CD4-positive, alpha-beta T cell treated with Interleukin-4 for 1 hour (primary cell): ENCODE measurements around the gene RYR3.
"Not testable (repeated sequence)": the region's sequence is repeated elsewhere in the genome, so short reads cannot be mapped to it uniquely, and the experiment has no call there.

Experiments
- DNase-seq, 2 donors: peaks; one replicate each; pipeline ENCODE4 v3.0.0-alpha.2; 2020 to 2022

RYR3 gene

DNA sequence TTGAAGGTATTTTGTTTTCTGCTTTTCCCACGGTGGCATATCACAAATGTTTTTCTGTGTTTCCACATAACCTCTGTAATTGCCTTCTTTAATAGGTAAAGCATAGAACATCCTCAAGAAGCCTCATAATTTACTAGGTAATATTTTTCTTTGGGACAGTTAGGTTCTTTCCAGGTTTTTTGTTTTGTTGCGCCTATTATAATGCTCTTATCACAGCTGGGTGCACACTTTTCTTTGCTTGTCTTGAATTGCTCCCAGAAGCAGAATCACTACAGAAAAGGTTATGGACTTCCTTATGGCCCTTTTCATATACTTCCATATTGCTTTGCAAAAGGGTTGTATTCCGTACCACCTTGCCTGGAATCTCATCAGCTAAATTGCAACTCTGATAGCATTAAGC lies 213.5 kb downstream of the RYR3 start:
- no peak for DNase-seq

DNA sequence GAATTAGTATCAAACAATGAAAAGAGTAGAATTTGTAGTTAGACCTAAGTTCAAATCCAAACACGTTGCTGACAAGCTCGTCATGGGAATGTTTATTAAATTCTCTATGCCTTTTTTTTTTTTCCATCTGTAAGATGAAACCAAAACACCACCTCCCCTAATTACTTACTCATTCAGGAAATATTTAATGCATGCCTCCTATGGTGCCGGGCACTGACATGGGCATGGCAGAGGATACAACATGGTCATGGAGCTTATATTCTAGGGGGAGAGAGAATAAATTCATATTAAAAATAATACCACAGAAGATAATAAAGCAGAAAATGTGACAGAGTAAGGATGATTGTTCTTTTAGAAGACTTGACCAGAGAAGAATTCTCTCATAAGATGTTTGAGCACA lies 215.8 kb downstream of the RYR3 start:
- DNase-seq: no peak

DNA sequence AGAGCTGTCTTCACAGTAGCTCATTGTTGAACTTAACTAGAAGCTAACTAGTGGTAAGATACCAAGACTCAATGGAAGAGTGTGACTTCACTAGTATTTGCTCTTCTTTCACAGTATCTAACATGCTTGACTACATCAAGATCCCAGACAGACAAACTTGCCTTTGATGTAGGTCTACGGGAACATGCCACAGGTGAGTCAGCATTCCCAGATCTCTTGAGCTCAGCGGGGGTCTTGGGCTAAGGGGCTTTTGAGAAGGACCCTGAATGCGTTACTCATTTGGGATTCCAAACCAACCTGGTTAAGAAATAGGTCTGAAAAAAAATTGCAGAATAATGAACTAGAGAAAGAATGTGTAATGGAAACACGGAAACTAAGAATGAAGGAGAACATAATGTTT lies 222.4 kb downstream of the RYR3 start:
- DNase-seq: no peak

DNA sequence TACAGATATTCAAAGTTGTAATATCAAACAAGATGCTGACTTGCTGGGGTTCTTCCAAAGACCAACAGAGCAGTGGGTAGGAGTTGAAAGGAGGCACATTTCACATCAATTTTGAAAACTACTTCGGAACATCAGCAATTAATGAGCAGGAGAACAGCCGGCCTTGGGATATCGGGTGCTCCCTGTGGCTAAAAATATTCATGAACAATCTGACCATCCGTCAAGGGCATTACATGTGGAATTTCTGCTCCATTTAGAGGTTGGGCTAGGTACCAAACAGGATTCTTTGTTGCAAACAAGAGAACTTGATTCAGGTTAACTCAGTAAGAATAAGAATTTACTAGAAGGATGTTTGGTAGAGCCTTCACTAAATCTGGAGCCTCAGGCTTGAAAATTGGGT lies 223.9 kb downstream of the RYR3 start:
- DNase-seq: no peak

DNA sequence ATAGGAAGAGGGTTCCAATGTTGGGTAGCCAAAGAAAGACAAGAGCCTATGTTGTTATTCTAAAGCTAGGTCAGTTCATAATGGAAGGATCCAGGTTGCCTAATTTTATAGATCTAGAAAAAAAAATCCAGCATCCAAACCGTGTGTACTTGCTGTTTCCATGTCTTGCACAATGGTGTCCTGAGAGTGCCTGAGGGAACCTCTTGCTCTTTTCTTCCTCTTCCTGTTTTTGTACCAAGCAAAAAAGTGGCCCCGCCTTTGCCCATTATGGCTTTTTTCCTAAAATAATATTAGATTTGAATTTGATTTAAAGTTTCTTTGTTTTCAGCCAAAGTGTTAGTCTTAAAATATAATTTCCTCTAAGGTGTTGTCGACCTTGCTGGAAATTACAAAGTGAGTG lies 224.4 kb downstream of the RYR3 start:
- DNase-seq: no peak

DNA sequence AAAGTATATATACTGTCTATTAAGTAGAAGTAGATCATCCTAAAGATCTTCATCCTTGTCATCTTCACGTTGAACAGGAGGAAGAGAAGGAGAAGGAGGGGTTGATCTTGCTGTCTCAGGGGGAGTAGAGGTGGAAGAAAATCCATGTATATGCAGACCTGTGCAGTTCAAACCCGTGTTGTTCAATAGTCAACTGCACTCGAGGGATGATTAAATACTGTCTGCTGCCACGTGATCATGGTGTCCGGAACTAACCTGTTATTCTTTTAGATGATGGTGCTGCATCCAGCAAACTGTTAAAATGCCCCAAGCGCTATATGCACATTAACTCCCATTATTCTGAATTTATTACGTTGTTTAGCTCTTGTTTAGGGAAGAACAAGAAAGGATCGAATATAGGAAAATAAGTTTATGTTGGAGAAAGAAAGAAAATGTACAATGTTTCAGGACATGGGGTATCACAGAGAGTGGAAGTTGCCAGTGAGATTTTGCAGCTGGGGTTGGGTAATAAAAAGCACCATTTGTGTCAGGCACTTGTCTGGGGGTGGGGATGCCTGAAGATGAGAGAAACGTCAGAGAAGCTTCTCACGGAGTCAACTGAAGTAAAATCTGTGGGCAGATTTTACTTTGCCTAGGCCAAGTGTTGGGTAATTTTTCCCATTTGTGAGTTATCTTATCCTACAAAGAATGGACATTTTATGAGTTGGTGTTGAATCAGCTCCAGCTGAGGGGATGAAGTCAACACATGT lies 229.2 kb downstream of the RYR3 start:
- DNase-seq: no peak

DNA sequence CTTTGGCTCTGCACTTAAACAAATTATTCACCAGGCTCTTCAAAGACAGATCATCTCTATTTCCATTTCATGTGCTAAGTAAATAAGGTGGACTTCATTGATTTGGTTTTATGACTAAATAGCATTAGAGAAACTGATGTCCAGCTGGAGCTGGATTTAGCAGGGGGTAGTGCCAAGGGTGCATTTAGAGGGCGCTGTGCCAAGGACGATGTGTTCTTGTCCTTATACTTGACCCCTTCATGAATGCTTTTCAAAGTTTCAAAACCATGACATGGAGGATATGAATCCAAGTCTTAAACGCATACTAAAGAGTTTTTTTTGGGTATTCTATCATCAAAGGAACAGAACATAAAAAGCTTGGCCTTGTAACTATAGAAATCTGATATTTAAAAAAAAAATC lies 233.2 kb downstream of the RYR3 start:
- no peak for DNase-seq

DNA sequence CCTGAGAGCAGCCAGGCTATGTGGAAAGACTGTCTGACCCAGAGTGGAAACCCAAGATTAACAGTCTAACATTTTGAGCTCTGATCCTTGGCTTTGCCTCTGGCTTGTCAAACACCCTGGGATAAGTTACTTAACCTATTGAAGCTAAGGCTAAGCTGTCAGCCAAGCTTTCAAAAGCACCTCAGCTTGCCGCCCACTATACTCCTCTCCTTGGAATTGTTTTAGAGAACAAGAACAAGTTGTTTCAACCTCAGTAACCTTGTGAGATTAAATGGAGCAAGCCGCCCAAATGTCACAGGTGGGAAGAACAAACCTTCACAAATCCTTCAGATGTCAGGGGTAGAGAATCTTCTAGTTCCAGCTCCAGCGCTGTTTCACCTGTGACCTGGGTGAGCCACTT lies 235.1 kb downstream of the RYR3 start:
- no peak for DNase-seq

DNA sequence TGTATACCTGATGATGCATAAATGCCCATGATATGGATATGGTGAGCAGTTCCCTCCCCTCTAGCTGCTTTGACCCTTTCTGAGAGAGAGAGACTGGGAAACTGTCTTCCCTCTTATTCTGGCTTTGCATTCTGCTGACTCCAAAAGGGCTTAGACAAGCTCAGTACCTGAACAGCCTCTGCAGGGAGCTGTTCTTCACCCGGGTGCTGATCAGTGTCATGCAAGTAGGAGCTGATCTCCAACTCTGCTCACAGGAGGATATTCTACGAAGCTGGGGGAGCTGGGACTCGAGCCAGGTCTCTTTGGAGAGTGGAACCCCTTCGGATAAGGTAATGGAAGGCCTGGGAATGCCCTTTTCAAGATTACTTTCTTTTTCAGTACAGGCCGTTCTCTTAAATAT lies 237.1 kb downstream of the RYR3 start:
- no peak for DNase-seq

DNA sequence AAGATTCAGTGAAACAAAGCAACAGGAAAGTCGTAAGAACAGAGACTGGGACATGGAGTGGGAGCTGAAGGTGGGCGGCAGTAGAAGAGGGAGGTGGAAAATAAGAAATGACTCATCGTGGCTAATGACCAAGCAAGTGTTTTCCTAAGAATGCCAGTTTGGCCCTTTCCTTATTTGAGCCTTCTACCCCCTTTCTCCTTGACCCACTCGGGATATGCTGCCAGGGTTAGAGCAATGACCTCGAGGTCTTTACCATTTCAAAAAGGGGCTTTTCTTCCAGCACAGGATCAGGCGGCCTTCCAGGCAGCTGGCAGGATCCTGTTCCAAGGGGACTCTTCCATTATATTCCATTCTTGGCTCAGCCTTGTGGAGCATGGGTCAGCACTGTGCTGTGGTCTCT lies 241.1 kb downstream of the RYR3 start:
- DNase-seq: no peak

DNA sequence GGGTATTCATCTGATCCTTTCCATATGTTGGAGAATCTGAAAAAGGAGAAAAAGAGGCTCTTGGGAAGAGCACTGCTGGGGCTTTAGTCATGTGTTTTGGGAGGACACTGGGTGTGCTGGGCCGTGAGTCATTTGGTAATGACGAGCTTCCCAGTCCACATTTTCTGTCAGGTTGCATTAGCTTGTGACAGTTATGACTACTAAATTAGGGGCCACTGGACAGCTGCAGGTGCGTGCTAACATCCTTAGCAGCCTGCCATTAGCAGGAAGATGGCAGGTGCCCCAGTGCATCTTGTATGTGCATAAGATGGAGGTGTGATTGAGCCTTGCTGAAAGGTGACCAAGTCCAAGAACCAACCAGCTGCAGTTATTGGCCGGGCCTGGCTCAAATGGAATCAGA lies 242.4 kb downstream of the RYR3 start:
- DNase-seq: no peak

DNA sequence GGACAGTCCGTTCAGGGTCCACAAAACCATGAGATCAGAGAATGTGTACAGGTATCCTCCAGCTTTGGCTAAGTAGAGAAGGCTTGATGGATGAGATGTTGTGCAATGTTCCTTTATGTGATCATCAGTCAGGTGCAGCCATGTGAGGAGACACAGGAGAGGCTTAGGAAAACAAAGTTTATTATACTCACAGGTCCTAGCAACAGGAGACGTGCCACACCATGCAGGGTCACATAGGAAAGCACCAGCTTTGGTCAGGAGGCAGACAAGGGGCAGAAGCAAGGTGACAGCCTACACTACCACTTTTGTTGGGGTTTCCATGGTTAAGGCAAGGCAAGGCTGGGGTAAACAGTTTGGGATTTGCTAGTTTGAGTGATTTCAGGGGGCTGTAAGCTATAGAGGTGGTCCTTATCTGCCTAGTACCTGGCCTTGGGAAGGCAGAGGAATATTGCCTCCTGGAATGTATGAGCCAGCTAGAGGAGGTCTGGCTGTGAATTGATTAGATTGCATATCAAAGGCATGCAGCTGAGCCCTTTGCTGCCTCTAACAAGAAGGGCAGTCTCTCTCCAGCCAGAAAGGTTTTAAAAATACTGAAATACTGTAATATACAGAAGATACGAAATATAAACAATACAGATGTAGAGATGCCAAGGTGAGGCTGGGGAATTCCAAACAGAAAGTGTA lies 248.6 kb downstream of the RYR3 start:
- no peak for DNase-seq

DNA sequence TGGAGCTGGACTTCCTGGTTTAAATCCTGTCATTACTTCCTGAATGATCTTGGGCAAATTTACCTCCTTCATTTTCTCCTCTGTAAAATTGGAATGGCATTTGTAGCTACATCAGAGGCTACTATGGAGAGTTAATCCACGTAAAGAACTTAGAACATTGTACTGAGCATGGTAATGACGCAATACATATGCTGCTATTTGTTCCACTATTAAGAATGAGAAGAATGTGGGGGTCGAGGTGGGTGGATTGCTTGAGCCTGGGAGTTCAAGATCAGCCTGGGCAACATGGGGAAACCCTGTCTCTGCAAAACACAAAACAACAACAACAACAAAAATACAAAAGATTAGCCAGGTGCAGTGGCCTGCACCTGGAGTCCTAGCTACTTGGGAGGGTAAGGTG lies 250.6 kb downstream of the RYR3 start:
- no peak for DNase-seq

DNA sequence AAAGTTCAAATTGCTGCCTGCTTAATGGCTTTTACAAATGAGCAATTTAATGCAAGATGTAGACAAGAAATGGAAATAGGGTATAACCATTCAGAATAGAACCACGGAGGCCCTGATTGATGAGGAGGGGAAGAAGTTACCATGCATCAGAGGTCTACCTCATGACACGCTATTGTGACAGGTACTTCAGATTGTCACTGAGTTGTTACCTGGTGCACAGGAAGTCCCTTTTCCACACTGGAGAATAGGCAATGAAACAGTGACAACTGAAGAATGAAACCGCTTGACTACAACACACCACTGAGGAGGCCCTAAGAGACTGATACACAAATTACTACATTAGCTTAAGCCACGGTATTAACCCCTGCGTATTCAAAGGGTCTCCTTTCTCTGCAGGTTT lies 251.2 kb downstream of the RYR3 start:
- no peak for DNase-seq

DNA sequence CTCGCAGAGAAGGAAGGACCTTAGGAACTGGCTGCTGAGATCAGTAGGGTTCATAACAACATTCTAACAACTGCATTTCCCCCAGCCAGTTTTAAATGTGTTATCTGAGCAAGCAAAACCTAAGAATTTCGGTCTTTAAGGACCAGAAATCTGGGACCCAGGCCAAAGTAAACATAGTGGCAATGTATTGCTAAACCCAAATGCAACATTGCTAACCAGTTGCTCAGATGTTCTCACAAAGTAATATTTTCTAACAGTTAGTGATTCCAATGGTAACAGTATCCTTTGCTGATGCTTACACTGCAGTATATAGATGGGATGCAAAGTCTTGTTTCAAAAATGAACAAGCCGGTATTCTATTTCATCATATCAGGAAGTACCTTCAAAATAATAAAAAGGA lies 254.3 kb downstream of the RYR3 start:
- DNase-seq: no peak

DNA sequence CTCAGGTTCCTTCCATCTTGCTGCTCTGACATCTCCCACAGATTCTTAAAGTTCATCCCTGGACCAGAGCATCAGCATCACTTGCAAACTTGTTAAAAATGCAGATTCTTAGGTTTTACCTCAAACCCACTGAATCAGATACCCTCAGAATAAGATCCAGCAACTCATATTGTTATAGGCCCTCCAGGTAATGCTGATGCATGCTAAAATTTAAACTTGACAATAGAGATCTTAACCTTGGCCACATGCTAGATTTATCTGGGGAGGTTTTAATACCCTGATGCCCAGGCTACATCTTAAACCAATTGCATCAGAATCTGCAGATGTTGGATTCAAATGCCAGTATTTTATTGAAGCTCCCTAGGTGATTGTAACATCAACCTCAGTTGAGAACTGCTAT lies 256.9 kb downstream of the RYR3 start:
- DNase-seq: no peak

DNA sequence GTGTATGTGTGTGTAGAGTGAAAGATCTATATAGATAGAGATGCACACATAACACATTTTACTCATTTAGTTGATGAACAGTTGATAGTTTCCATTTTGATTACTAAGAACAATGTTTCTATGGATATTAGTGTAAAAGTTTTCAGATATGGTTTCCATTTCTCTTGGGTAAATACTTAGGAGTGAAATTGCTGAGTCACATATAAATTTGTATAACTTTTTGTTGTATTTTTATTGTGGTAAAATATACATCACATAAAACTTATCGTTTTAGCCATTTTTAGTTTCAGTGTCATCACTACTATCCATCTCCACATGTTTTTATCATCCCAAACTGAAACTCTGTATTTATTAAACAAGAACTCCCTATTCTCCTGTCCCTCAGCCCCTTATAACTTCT lies 258.3 kb downstream of the RYR3 start:
- no peak for DNase-seq

DNA sequence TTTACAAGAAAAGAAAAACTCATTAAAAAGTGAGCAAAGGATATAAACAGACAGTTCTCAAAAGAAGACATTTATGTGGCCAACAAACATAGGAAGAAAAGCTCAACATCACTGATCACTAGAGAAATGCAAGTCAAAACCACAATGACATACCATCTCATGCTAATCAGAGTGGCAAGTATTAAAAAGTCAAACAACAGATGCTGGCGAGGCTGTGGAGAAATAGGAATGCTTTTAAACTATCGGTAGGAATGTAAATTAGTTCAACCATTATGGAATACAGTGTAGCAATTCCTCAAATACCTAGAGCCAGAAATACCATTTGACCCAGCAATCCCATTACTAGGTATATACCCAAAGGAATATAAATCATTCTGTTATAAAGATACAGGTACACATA lies 267.1 kb downstream of the RYR3 start:
- not testable (repeated sequence) for DNase-seq

DNA sequence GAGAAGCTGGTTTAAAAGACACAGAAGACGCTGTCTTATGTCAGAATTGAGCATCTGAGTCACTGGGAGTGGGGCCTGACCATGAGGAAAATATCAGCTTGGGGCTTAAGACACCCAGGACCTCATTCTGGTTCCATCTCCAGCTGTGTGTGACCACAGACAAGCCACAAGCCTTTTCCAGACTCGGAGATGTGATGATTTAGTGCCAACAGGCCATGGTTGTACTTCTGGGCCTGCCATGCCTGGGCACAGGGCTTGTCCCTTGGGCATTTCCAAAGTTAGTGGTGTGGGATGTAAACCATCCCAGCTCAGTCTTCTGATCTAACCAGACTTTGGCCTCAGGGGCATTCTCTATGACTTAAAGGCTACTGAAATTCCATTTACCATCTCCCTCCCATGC lies 269.8 kb downstream of the RYR3 start:
- DNase-seq: no peak

DNA sequence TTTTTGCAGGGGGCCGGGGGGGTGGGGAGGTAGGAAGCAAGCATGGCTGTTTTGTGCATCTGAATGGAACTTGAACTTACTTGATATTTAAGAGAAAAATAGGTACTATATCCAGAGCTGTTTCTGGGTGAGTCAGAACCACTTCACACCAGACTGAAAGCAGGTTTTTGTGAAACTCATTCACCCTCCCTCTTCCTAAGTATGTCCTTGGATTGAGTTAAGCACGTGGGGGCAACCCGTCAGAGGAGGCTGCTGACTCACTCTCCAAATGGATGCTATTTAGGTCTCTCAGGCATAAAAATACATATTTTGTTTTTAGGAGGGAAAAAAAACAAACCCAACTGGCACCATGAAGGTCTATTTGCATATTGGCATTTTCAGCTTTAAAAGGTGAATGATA lies 270.3 kb downstream of the RYR3 start:
- DNase-seq: no peak

DNA sequence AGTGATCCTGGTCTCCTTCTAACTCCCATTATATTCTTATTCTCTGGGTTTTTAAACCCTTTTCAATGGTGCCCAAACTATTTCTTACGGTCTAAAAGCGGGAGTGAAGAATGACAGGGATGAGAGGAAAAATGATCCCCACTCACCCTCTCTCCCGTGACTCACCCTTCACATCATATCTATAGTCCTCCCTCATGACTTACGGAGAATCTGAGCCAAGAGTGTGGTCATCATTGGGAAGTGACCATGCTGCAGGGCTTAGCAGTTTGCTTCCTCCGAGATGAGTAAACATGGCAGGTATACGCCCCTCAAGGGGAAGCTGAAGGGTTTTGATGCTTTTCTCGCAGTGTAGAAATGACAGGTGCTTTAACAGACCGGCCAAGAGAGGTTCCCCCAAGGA lies 274.0 kb downstream of the RYR3 start:
- no peak for DNase-seq

DNA sequence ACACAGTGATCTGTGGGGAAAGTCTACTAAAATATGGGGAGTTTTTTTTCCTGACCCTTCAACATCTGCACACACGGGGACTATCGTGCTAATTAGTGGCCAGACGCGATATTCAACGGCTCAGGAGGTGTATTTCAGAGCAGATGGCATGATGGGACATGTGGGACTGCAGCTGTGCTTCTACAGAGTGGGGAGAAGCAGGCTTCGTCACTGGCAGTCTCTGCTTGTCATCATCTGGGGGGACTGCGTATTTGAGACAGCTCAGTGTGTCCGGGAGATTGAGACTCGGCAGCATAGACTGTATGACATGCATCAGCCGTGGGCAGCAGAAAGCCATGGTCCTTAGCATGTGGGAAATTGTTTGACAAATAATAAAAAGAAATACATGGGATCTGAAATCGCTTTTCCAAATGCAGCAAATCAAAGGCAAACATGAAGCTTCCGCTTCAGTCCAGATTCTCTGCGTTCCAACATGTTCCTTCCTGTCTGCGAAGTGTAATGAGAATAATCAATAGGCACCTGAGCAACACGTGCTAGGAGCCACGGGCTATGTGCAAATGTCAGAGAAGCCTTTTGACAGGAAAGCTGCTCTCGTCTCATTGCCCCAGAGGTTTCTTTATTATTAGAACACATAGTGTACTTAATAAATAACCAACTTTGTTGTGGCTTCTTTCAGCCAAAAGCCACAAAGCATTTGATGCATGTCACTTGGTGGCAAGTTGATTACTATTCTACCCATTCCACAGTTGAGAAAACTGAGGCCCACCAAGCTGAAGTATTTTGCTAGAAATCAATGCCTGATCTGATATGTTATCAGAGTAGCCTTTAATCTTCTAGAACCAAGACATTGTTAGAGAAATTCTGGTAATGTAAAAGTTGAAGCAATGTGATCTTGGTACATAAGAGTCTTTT lies 276.3 kb downstream of the RYR3 start:
- DNase-seq: no peak

DNA sequence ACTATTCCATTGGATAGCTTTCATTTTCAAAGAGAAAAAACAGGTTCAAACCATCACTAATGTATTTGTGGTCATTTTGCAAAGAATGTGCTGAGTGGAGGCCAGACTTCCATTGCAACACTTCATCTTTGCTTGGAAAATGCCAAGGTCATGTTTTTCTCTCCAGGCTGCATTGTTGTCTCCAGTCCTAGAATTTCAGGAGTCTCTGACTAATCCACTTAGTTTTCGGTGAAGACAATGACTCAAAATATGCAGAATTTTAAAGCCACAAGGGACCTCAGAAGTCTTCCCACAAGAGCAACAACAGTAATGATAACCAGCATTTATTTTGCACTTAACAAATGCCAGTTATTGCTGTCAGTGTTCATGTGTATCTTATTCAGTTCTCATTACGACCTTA lies 277.0 kb downstream of the RYR3 start:
- DNase-seq: no peak

DNA sequence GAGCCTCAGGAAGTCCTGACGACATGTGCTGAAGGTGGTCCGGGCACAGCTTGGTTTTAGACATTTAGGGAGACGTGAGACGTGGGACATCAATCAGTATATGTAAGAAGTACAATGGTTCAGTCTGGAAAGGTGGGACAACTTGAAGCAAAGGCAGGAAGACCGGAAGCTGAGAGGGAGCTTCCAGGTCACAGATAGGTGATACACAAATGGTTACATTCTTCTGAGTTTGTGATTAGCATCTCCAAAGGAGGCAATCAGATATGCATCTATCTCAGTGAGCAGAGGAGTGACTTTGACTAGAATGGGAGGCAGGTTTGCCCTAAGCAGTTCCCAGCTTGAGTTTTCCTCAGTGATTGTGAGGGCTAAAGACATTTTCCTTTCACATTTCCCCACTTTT lies 282.1 kb downstream of the RYR3 start:
- no peak for DNase-seq
